DOHH2 (cell line): Measurements from ENCODE around the gene HES6.

ENCODE experiments used
- H3F3A ChIP-seq: fragments of 200-600 bp; sonication (generic), shearing (Covaris generic); 2 replicates; pipeline ENCODE4 v1.6.0; 2016; ENCODE audit warnings: antibody characterized with exemption, mild to moderate bottlenecking; ENCODE audit not compliant: control insufficient read depth, insufficient read depth
- H3K27ac ChIP-seq: fragments of 200-600 bp; sonication (generic); 2 replicates; pipeline ENCODE4 v1.5.1; 2014; ENCODE audit warnings: low read depth, mild to moderate bottlenecking, low read length, moderate library complexity
- H3K27me3 ChIP-seq: fragments of 200-600 bp; sonication (generic); 2 replicates; pipeline ENCODE4 v1.6.1; 2014; ENCODE audit warnings: mild to moderate bottlenecking, low read length, mixed read lengths; ENCODE audit not compliant: control insufficient read depth
- H3K36me3 ChIP-seq: fragments of 200-600 bp; sonication (generic); 2 replicates; pipeline ENCODE4 v1.6.1; 2014; ENCODE audit warnings: mild to moderate bottlenecking, low read length, moderate library complexity, mixed read lengths; ENCODE audit not compliant: control insufficient read depth
- H3K4me1 ChIP-seq: fragments of 200-600 bp; sonication (generic); 2 replicates; pipeline ENCODE4 v1.6.1; 2014; ENCODE audit warnings: mild to moderate bottlenecking, low read length, mixed read lengths; ENCODE audit not compliant: control insufficient read depth
- H3K4me2 ChIP-seq: fragments of 200-600 bp; sonication (generic); 2 replicates; pipeline ENCODE4 v1.6.0; 2014; ENCODE audit warnings: mild to moderate bottlenecking, low read length, moderate library complexity
- H3K4me3 ChIP-seq: fragments of 200-600 bp; sonication (generic); 2 replicates; pipeline ENCODE4 v1.5.1; 2014; ENCODE audit warnings: mild to moderate bottlenecking, low read length, mixed read lengths
- H3K79me2 ChIP-seq: fragments of 200-600 bp; sonication (generic); 2 replicates; pipeline ENCODE4 v1.6.1; 2014; ENCODE audit warnings: mild to moderate bottlenecking, low read length, mixed read lengths; ENCODE audit not compliant: control insufficient read depth
- H3K9me2 ChIP-seq: fragments of 200-600 bp; sonication (generic); replicated peaks from 2 replicates; pipeline ENCODE4 v1.6.1; 2014; ENCODE audit warnings: mild to moderate bottlenecking, low read length, mixed read lengths; ENCODE audit not compliant: control insufficient read depth
- H3K9me3 ChIP-seq: fragments of 200-600 bp; sonication (generic); 2 replicates; pipeline ENCODE4 v1.6.1; 2014; ENCODE audit warnings: antibody characterized with exemption, low read length, mixed read lengths; ENCODE audit not compliant: control insufficient read depth, insufficient read depth
- H4K20me1 ChIP-seq: fragments of 200-600 bp; sonication (generic); 2 replicates; pipeline ENCODE4 v1.6.0; 2014; ENCODE audit warnings: low read depth, mild to moderate bottlenecking, antibody characterized with exemption, low read length, moderate library complexity; ENCODE audit not compliant: control insufficient read depth, insufficient read depth
- CTCF ChIP-seq: fragments of 200-600 bp; sonication (generic); IDR thresholded peaks from one replicate; pipeline ENCODE4 v1.5.1; 2014; ENCODE audit warnings: antibody characterized with exemption, mild to moderate bottlenecking, low read depth, low read length; ENCODE audit not compliant: poor library complexity, severe bottlenecking
- EZH2phosphoT487 ChIP-seq: fragments of 200-600 bp; sonication (generic); IDR thresholded peaks from 2 replicates; pipeline ENCODE4 v1.6.1; 2017; ENCODE audit warnings: borderline replicate concordance, mild to moderate bottlenecking, antibody characterized with exemption, low read length, moderate library complexity, mixed read lengths

Gene HES6

GRCh38 chr2:238267884-238268680 is 28.2 kb upstream of the HES6 start:
- Histone ChIP-seq H3K4me1 (peaks cover 17% of the 10 kb centered on the region), H3K4me3 (no peak overlapping the region), H3K27me3 (no peaks in the 10 kb centered on the region), H3K4me2 (no peak overlapping the region), H3K36me3 (peaks cover 38% of the 10 kb centered on the region), H3F3A (peaks cover 2% of the 10 kb centered on the region; the same call in 1 of the 2 replicates), H3K9me2 (no peaks in the 10 kb centered on the region), H3K27ac (no peak overlapping the region), H3K9me3 (no peaks in the 10 kb centered on the region), H4K20me1 (no peaks in the 10 kb centered on the region), H3K79me2 (no peaks in the 10 kb centered on the region)
- TF ChIP-seq CTCF (no peak), EZH2phosphoT487 (no peak)

GRCh38 chr2:238267341-238267710 is 27.5 kb upstream of the HES6 start:
- H3K27me3 ChIP-seq = no peaks in the 10 kb centered on the region
- TF ChIP-seq EZH2phosphoT487 (no peak), CTCF (no peak)
- H3K4me1 ChIP-seq = peaks cover 17% of the 10 kb centered on the region
- no peak overlapping the region for H3K4me2 ChIP-seq
- no peak overlapping the region for H3K4me3 ChIP-seq
- H4K20me1 ChIP-seq = no peaks in the 10 kb centered on the region
- H3K36me3 ChIP-seq = peaks cover 38% of the 10 kb centered on the region
- no peak overlapping the region for H3K27ac ChIP-seq
- H3K9me3 ChIP-seq = no peaks in the 10 kb centered on the region
- H3K9me2 ChIP-seq = no peaks in the 10 kb centered on the region
- H3K79me2 ChIP-seq = no peaks in the 10 kb centered on the region
- H3F3A ChIP-seq = peaks cover 2% of the 10 kb centered on the region; the same call in 1 of the 2 replicates

GRCh38 chr2:238265605-238266004 is 25.8 kb upstream of the HES6 start:
- no peaks in the 10 kb centered on the region for H4K20me1 ChIP-seq
- no peak overlapping the region for H3K4me3 ChIP-seq
- H3K9me2 ChIP-seq = no peaks in the 10 kb centered on the region
- H3K27me3 ChIP-seq = no peaks in the 10 kb centered on the region
- H3K27ac ChIP-seq = no peak overlapping the region
- H3K4me2 ChIP-seq = no peak overlapping the region
- no peaks in the 10 kb centered on the region for H3K9me3 ChIP-seq
- no peaks in the 10 kb centered on the region for H3K79me2 ChIP-seq
- H3K4me1 ChIP-seq = peaks cover 17% of the 10 kb centered on the region
- no peak for TF ChIP-seq CTCF
- no peak for TF ChIP-seq EZH2phosphoT487
- peaks cover 38% of the 10 kb centered on the region for H3K36me3 ChIP-seq
- H3F3A ChIP-seq = peaks cover 2% of the 10 kb centered on the region; the same call in 1 of the 2 replicates
